Measurements from ENCODE around the gene ELANE. TPM values are rescaled to one million over a fixed set of nuclear protein-coding genes. Genes with fewer than 3 reads are reported as not detected.
"Not testable (repeated sequence)": the region's sequence is repeated elsewhere in the genome, so short reads cannot be mapped to it uniquely, and the experiment has no call there.

The ELANE gene
- total RNA-seq, 1 experiment from 2014 or later: not detected

DNA sequence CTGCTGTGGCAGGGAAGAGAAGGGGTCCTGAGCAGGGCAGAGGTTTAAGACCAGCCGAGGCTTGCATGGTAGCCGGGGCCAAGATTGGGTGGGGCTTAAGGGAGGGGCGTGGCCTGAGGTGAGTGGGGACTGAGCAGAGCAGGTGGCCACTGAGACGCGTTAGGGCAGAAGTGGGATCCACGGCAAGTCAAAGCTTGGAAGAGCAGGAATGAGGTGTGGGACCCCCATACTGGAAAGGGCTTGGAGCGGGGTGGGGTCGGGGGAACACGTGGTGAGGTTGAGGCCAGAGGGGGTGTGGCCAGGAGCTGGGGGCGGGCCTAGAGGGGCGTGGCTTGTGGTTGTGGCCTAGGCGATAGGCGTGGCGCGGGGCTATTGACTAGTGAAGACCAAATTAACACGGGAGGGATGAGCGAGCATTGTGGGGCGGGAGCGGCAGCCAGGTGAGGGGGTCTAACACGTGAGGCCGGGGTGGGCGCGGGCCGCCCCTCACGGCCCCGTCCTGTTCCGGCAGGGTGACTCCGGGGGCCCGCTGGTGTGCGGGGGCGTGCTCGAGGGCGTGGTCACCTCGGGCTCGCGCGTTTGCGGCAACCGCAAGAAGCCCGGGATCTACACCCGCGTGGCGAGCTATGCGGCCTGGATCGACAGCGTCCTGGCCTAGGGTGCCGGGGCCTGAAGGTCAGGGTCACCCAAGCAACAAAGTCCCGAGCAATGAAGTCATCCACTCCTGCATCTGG is 10.6 kb downstream of the ELANE start:
- no peak for DNase-seq (ENCODE audit: low spot score)

DNA sequence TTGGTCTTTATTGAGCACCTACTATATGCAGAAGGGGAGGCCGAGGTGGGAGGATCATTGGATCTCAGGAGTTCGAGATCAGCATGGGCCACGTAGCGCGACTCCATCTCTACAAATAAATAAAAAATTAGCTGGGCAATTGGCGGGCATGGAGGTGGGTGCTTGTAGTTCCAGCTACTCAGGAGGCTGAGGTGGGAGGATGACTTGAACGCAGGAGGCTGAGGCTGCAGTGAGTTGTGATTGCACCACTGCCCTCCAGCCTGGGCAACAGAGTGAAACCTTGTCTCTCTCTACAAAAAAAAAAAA is 11.2 kb downstream of the ELANE start:
- no peak for DNase-seq (ENCODE audit: low spot score)

DNA sequence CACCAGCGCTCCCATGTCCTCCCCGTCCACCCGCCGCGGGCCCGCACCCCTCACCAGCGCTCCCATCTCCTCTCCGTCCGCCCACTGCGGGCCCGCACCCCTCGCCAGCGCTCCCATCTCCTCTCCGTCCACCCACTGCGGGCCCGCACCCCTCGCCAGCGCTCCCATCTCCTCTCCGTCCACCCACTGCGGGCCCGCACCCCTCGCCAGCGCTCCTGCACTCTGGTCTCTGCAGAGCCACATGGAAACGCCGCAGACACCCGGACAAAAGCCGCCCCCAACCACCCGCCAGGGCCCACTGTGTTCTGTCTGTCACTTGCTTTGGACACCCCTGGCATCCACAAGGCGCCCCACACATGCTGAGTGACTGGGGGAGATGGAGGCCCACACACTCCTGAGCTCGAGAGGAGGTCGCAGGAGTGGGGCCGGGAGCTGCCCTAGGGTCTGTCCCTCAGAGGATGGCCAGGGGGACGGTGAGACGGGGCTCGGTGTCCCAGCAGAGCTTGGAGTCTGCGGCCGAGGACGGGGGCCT is 14.7 kb downstream of the ELANE start:
- no peak for DNase-seq (ENCODE audit: low spot score)

DNA sequence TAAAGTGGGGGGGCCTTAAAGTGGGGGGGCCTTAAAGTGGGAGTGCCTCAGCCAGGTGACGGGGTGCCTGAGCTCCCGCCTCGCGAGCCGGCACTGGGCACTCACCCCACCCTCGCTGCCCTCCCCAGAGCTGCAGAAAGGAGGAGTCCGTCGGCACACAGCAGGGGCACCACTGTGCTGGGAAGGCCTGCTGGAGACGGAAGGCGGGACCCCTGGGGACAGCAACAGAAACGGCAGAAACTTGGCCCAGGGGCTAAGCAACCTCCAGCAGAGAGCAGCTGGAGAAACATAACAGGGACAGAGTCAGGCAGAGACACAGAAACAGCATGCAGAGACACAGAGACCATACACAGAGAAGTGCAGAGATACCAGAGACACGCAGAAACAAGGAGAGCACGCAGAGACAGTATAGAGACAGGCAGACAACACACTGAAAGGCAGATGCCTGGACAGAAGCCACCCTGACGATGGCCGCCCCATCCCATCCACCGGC is 15.2 kb downstream of the ELANE start:
- DNase-seq (ENCODE audit: low spot score): no peak

DNA sequence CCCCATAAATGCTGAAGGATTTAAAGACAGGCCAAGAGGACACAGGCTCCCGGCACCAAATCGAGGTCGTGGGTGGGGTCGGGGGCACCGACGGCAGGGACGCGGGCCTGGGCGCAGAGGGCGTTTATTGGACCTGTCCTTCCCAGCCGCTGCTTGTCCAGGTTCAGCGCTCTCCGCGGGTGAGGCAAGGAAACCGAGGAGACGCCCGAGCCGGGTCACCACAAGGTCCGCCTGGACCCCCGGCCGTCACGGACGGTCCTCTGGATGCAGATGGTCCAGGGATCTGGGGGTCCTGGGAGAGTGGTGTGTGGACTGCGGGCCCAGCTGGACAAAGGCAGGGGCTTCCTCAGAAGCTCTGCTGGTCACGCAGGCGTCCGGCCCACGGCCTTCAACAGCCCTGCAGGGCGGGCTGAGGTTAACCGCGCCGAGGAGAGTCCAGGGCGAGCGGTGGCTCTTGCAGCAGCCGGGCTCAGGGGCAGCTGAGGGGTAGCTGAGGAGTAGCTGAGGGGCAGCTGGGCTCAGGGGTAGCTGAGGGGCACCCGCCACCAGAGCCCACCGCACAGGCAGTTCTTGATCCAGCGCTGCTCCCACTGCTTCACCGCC is 15.9 kb downstream of the ELANE start:
- no peak for DNase-seq (ENCODE audit: low spot score)

- DNase-seq (ENCODE audit: low spot score): no peak
Observed at GRCh38 chr19:868458-869244, 16.5 kb downstream of the ELANE start.

GRCh38 chr19:869245-870177 is 17.4 kb downstream of the ELANE start:
- peak; percentile 41 for DNase-seq (ENCODE audit: low spot score)

DNA sequence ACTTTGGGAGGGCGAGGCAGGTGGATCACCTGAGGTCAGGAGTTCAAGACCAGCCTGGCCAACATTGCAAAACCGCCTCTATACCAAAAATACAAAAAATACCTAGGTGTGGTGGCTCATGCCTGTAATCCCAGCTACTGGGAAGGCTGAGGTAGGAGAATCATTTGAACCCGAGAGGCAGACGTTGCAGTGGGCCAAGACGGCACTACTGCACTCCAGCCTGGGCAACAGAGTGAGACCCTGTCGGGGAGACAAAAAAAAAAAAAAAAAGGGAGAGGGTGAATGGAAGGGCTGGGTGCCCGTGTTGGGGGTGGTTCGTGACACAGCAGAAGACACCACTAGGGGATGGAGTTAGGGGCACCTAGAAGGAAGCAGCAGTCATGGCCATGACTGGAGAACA is 18.2 kb downstream of the ELANE start:
- no peak for DNase-seq (ENCODE audit: low spot score)

DNA sequence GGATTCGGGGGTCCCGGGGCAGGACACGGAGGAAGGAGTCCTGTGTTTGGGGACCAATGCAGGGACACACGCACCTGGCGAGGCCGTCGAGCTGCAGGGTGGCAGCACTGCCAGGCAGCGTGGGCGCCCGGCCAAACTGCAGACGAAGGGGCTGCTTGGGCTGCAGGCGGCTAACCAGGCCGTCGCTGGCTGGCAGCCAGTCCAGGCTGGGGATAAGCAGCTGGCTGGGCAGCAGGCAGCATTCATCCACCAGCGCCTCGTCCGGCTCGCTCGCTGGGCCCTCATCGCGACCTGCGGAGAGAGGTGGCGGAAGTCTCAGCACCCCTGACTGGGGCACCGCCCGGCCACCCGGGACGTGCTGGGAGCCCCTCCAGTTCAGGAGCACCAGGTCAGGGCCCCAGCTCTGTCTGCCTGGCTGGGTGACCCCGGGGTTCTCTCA is 18.9 kb downstream of the ELANE start:
- DNase-seq (ENCODE audit: low spot score): no peak

- DNase-seq (ENCODE audit: low spot score): no peak
Observed at GRCh38 chr19:871446-872265, 19.6 kb downstream of the ELANE start.

DNA sequence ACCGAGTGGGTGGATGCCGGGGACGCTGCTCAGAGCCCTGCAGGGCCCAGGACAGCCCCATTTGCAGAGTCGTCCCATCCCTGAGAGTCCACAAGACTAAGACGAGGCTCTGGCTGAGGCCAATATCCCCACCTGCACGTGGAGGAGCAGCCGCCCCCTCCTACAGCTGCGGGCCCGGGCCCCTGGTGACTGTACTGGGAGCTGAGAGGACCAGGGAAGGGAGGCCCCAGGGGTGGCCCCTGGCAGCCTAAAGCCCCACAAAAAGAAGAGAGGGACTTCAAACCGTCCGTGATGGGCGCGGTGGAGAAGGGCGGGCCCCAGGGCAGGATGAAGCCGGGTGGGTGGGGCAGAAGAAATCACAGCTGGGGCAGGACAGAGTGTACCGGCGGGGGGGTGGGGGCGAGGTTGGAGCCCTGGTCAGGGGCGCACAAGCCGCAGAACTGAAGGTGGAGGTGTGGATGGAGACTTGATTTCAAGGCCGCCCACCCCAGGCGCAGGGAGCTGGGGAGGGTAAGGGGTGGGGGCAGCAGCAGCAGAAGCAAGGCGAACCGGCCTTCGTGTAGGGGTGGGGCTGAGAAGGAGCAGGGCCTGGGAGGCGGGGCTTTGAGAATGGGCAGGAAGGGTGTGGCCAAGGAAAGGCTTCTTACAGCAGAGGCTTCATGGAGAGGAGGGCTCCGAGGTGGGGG is 20.3 kb downstream of the ELANE start:
- peak; percentile 83 for DNase-seq (ENCODE audit: low spot score)

DNA sequence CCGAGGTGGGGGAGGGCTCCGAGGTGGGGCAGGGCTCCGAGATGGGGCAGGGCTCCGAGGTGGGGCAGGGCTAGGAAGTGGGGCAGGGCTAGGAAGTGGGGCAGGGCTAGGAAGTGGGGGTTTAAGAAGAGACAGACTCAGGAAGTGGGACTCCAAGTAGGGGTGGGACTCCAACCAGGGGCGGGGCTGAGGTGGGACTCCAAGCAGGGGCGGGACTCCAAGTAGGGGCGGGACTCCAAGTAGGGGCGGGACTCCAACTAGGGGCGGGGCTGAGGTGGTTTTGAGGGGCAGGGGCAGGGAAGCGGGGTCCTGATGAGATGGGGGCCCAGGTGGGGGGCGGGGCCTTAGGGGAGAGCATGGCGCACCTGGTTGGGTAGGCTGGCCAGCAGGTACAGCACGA is 21.0 kb downstream of the ELANE start:
- DNase-seq (ENCODE audit: low spot score): peak; percentile 52

GRCh38 chr19:873561-874041 is 21.5 kb downstream of the ELANE start:
- no peak for DNase-seq (ENCODE audit: low spot score)

DNA sequence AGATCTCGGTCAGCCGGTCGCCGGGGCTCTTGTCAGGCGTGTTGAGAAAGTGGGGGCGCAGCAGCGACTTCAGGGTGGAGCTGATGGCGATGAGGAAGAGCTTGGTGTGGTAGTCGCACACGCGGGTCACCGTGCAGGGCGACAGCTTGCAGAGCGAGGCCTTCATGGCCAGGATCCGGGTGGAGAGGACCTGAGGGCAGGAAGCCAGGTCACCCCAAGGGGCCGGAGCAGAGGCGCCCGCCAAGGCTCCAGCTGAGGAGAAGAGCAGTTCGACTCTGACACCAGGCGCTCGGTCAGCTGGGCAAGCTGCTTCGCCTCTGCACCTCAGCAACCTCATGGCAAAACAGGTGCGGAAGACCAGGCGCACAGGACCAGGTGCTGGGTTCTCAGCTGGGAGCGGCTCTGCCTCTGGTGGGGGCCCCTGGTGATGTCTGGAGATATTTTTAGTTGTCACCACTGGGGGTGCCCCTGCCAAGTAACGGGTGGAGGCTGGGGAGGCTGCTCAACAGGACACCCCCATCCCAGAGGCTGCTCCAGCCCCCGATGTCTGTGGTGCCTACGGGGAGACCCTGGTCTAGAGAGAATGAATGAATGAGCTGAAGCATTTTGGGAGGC is 23.3 kb downstream of the ELANE start:
- DNase-seq (ENCODE audit: low spot score): no peak

GRCh38 chr19:876089-876488 is 24.0 kb downstream of the ELANE start:
- DNase-seq (ENCODE audit: low spot score): no peak

DNA sequence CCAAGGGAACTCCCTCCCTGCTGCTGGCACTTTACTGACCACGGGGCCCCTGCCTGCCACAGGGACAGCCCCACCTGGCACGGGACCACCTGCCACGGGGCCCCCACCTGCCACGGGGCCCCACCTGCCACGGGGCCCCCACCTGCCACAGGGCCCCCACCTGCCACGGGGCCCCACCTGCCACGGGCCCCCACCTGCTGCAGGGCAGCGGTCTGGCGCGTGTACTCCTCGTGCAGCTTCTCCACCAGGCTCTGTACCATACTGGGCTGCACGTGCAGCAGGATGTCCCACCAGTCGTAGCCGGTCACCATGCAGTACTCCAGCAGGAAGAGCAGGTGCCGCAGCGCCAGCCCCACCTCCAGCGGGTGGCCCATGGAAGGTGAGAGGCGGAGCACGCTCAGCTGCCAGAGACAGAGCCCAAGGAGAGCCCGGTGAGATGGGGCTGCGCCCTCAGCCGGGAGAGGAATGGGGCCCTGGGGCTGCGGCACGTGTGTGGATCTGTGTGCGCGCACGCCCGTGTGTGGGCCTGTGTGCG is 24.7 kb downstream of the ELANE start:
- DNase-seq (ENCODE audit: low spot score): no peak

- not testable (repeated sequence) for DNase-seq (ENCODE audit: low spot score)
Observed at GRCh38 chr19:877992-878660, 26.0 kb downstream of the ELANE start.

All from HT-29 (cell line).